Mesendoderm (in vitro differentiated cells): ENCODE measurements around the gene AP2S1. TPM values are rescaled to one million over a fixed set of nuclear protein-coding genes. Genes with fewer than 3 reads are reported as not detected.

ENCODE experiments used
- DNase-seq: peaks from one replicate; pipeline ENCODE4 v3.0.0; 2013
- H2AK5ac ChIP-seq: 2 replicates; pipeline ENCODE4 v1.6.1; 2013; ENCODE audit warnings: low read length, inconsistent platforms
- H2BK120ac ChIP-seq: 2 replicates; pipeline ENCODE4 v1.6.1; 2013; ENCODE audit warnings: low read depth, mild to moderate bottlenecking, low read length, moderate library complexity, mixed read lengths
- H2BK15ac ChIP-seq: replicated peaks from 2 replicates; pipeline ENCODE4 v1.6.1; 2013; ENCODE audit warnings: low read depth, mild to moderate bottlenecking, moderate library complexity
- H2BK5ac ChIP-seq: 2 replicates; pipeline ENCODE4 v1.6.1; 2013; ENCODE audit warnings: low read length, inconsistent platforms
- H3K18ac ChIP-seq: 2 replicates; pipeline ENCODE4 v1.6.1; 2013; ENCODE audit warnings: mild to moderate bottlenecking, low read length, mixed read lengths
- H3K23ac ChIP-seq: one replicate; pipeline ENCODE4 v1.6.1; 2013; ENCODE audit warnings: low read length
- H3K27ac ChIP-seq: 2 replicates; pipeline ENCODE4 v1.5.1; 2013; ENCODE audit warnings: low read depth, mild to moderate bottlenecking, inconsistent platforms, low read length, moderate library complexity
- H3K27me3 ChIP-seq: 2 replicates; pipeline ENCODE4 v1.6.1; 2013; ENCODE audit warnings: low read length, control low read depth, mild to moderate bottlenecking, inconsistent platforms; ENCODE audit not compliant: insufficient read depth, poor library complexity
- H3K36me3 ChIP-seq: 2 replicates; pipeline ENCODE4 v1.6.1; 2013; ENCODE audit warnings: low read length, inconsistent platforms; ENCODE audit not compliant: control insufficient read depth, insufficient read depth
- H3K4ac ChIP-seq: one replicate; pipeline ENCODE4 v1.6.1; 2013; ENCODE audit warnings: low read depth, mild to moderate bottlenecking, low read length, moderate library complexity
- H3K4me1 ChIP-seq: 2 replicates; pipeline ENCODE4 v1.6.1; 2013; ENCODE audit warnings: low read depth, low read length, inconsistent platforms; ENCODE audit not compliant: control insufficient read depth
- H3K4me2 ChIP-seq: 2 replicates; pipeline ENCODE4 v1.6.1; 2013; ENCODE audit warnings: low read length
- H3K4me3 ChIP-seq: 2 replicates; pipeline ENCODE4 v1.5.1; 2013; ENCODE audit warnings: mild to moderate bottlenecking, low read length
- H3K56ac ChIP-seq: one replicate; pipeline ENCODE4 v1.6.1; 2013; ENCODE audit warnings: low read length
- H3K79me1 ChIP-seq: 2 replicates; pipeline ENCODE4 v1.6.1; 2013; ENCODE audit warnings: low read length, inconsistent platforms
- H3K79me2 ChIP-seq: 2 replicates; pipeline ENCODE4 v1.6.1; 2013; ENCODE audit warnings: mild to moderate bottlenecking, low read length; ENCODE audit not compliant: control insufficient read depth, insufficient read depth
- H3K9ac ChIP-seq: 2 replicates; pipeline ENCODE4 v1.6.1; 2013; ENCODE audit warnings: low read length, inconsistent platforms
- H4K5ac ChIP-seq: one replicate; pipeline ENCODE4 v1.6.1; 2013; ENCODE audit warnings: low read length
- H4K8ac ChIP-seq: one replicate; pipeline ENCODE4 v1.6.1; 2013; ENCODE audit warnings: low read depth, mild to moderate bottlenecking, control low read depth, low read length, moderate library complexity
- WGBS: extraction: QIAGEN DNeasy Blood & Tissue Kit; methylation state at CpG from one replicate; pipeline ENCODE4 v1.1.7; 2013; ENCODE audit warnings: low lambda C conversion rate, missing lambda C conversion rate; ENCODE audit not compliant: insufficient coverage; ENCODE audit errors: extremely low coverage; 5-methylcytosine and 5-hydroxymethylcytosine counted together
- small RNA-seq: library from polyadenylated mRNA; stranded (forward); fragments of <200 nt; extraction: miRNeasy Mini kit (QIAGEN cat#:217004); gene quantifications from one replicate; pipeline ENCODE3, GENCODE V24; 2013; ENCODE audit not compliant: insufficient read depth

AP2S1 gene

GRCh38 chr19:46788262-46788967 lies 62.2 kb downstream of the AP2S1 start, which contains the start of gene SLC1A5:
TSS of gene SLC1A5 (minus strand) at chr19:46788594. CDS start at chr19:46787965, 629 bp downstream.
- peak within 1 kb of the TSS; percentile 97 for H3K56ac ChIP-seq
- peaks cover 3% of the 10 kb centered on the region for H3K4me1 ChIP-seq
- peak within 1 kb of the TSS; percentile 99 for H3K4me3 ChIP-seq
- peak within 1 kb of the TSS; percentile 89 for H3K4ac ChIP-seq
- no peak within 1 kb of the TSS for H2BK15ac ChIP-seq
- peak within 1 kb of the TSS; percentile 99 for H3K9ac ChIP-seq
- H2BK120ac ChIP-seq: no peak within 1 kb of the TSS
- H3K18ac ChIP-seq: peak within 1 kb of the TSS; percentile 77
- H3K4me2 ChIP-seq: peak within 1 kb of the TSS; percentile 82
- peaks cover 1% of the 10 kb centered on the region for H3K36me3 ChIP-seq
- no CpG with 5 or more reads among the region's 46 CpGs for WGBS
- no peaks in the 10 kb centered on the region for H3K27me3 ChIP-seq
- H4K8ac ChIP-seq: no peak within 1 kb of the TSS
- peak within 1 kb of the TSS; percentile 99 for H3K23ac ChIP-seq
- H2AK5ac ChIP-seq: peak within 1 kb of the TSS; percentile 45
- H3K27ac ChIP-seq: peak within 1 kb of the TSS; percentile 86
- peak; percentile 99 for DNase-seq
- no peak within 1 kb of the TSS for H4K5ac ChIP-seq
- H3K79me1 ChIP-seq: peaks cover 2% of the 10 kb centered on the region
- peaks cover 47% of the 10 kb centered on the region for H3K79me2 ChIP-seq
- peak within 1 kb of the TSS; percentile 67 for H2BK5ac ChIP-seq

Small RNA genes within 50 kb of the gene (small RNA-seq; reads per million reads assigned to genes)
- gene AC008622.3 (not detected), gene HNRNPMP2 (not detected)
